Measurements from ENCODE around the gene FAM168A. TPM values are rescaled to one million over a fixed set of nuclear protein-coding genes. Genes with fewer than 3 reads are reported as not detected.

The FAM168A gene
- total RNA-seq, 5 donors from 2014 or later (not counting 1 experiment from before 2014, with no cell fraction given) = 23.6 to 27.0 (median 24.7) TPM

DNA sequence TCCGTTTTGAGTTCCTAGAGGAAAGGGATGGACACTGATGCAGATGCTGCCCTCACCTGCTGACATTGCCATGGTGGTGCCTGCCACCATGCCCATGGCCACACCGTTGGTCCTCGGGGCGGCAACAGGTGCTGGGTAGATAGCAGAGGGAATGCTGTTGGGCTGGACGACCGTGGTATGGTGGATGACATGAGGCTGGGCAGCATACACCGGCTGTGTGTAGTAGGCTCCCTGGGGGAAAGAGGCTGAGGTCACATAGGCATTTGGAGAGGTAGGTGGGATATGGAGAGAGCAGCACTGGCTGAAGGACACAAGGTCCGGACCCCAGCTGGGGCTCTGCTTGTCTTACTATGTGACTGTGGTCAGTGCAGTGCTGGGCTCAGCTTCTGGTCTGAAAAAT lies 188.5 kb downstream of the FAM168A start:
- Histone ChIP-seq H3K27me3 (replicated peaks in 1 of 2; ENCODE audit: control insufficient read depth in 2 of 2, extremely low read depth in 1 of 2, insufficient read depth in 2 of 2, low read length in 1 of 2) (no peaks in the 10 kb centered on the region), H3K9me3 (no peaks in the 10 kb centered on the region), H3K4me1 (ENCODE audit: control insufficient read depth in 1 of 2, extremely low read depth in 1 of 2, insufficient read depth in 2 of 2, low read length in 2 of 2) (no peaks in the 10 kb centered on the region), H3K36me3 (ENCODE audit: control insufficient read depth in 2 of 2, extremely low read depth in 1 of 2, insufficient read depth in 1 of 2, low read length in 1 of 2) (peaks cover 15 to 43% of the 10 kb centered on the region in 2 donors), H3K4me3 (ENCODE audit: control insufficient read depth in 1 of 2, extremely low read depth in 1 of 2, low read length in 1 of 2) (no peak overlapping the region), H3K27ac (ENCODE audit: low read length) (no peak overlapping the region)
- ChIA-PET POLR2A (no interaction called here), CTCF (no interaction called here)
- ATAC-seq (replicated peaks in 1 of 4) = no peak
- no peak for DNase-seq
- H3K27me3 Mint-ChIP-seq = no peaks in the 10 kb centered on the region
- peaks cover 0 to 2% (median 0%) of the 10 kb centered on the region in 3 donors for H3K4me1 Mint-ChIP-seq
- H3K4me3 Mint-ChIP-seq = no peak overlapping the region
- no peaks in the 10 kb centered on the region for H3K9me3 Mint-ChIP-seq
- peaks cover 30% of the 10 kb centered on the region for H3K36me3 Mint-ChIP-seq
- no peak overlapping the region for H3K27ac Mint-ChIP-seq
- 95% methylated on average over 8 of the region's 8 CpGs for WGBS (ENCODE audit: insufficient coverage)

DNA sequence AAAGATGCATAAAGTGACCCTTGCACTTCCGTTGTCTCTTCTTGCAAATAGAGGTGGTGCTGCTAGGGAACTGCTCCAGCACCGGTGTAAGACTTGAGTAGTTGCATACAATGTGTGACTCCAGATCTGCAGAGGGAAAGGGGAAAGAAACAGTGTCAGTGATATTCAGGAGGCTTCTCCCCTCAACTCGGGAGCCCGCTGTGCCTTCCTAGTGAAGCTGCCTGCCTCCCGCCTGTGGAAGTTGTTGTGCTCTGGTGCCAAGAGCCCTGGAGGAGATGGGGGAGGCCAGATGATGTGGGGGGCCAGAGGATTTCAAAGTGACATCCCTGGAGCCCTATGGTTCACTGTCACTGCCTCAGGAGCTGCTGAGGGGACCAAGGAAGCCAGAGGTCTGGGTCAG lies 191.3 kb downstream of the FAM168A start:
- H3K27ac Mint-ChIP-seq = no peak overlapping the region

GRCh38 chr11:73406131-73406530 lies 191.8 kb downstream of the FAM168A start:
- Histone ChIP-seq H3K27me3 (replicated peaks in 1 of 2; ENCODE audit: control insufficient read depth in 2 of 2, extremely low read depth in 1 of 2, insufficient read depth in 2 of 2, low read length in 1 of 2) (no peaks in the 10 kb centered on the region), H3K9me3 (no peaks in the 10 kb centered on the region), H3K4me3 (ENCODE audit: control insufficient read depth in 1 of 2, extremely low read depth in 1 of 2, low read length in 1 of 2) (no peak overlapping the region), H3K36me3 (ENCODE audit: control insufficient read depth in 2 of 2, extremely low read depth in 1 of 2, insufficient read depth in 1 of 2, low read length in 1 of 2) (peaks cover 15 to 44% of the 10 kb centered on the region in 2 donors), H3K4me1 (ENCODE audit: control insufficient read depth in 1 of 2, extremely low read depth in 1 of 2, insufficient read depth in 2 of 2, low read length in 2 of 2) (no peaks in the 10 kb centered on the region), H3K27ac (ENCODE audit: low read length) (no peak overlapping the region)
- ChIA-PET POLR2A (interaction anchor here in 1 of 2 donors (0.6 kb wide), 1 partner anchor 286 kb away, joined by 4 read pairs; no protein-coding TSS in a partner anchor), CTCF (interaction anchor here (0.6 to 0.7 kb wide), 4 partner anchors 27 to 279 kb away, joined by 3 to 9 read pairs (median 3); no protein-coding TSS in a partner anchor)
- WGBS (ENCODE audit: insufficient coverage) = no CpG with 5 or more reads among the region's 1 CpG
- peaks cover 24% of the 10 kb centered on the region for H3K36me3 Mint-ChIP-seq
- H3K4me1 Mint-ChIP-seq = no peaks in the 10 kb centered on the region
- no peaks in the 10 kb centered on the region for H3K9me3 Mint-ChIP-seq
- H3K27me3 Mint-ChIP-seq = no peaks in the 10 kb centered on the region
- DNase-seq (no peak), ATAC-seq (replicated peaks in 1 of 4) (no peak)
- no peak overlapping the region for H3K4me3 Mint-ChIP-seq
- H3K27ac Mint-ChIP-seq = no peak overlapping the region

More for the DNA sequence above, 191.3 kb downstream of the FAM168A start:
- Histone ChIP-seq H3K4me1 (ENCODE audit: control insufficient read depth in 1 of 2, extremely low read depth in 1 of 2, insufficient read depth in 2 of 2, low read length in 2 of 2) (no peaks in the 10 kb centered on the region), H3K36me3 (ENCODE audit: control insufficient read depth in 2 of 2, extremely low read depth in 1 of 2, insufficient read depth in 1 of 2, low read length in 1 of 2) (peaks cover 15 to 44% of the 10 kb centered on the region in 2 donors), H3K27me3 (replicated peaks in 1 of 2; ENCODE audit: control insufficient read depth in 2 of 2, extremely low read depth in 1 of 2, insufficient read depth in 2 of 2, low read length in 1 of 2) (no peaks in the 10 kb centered on the region), H3K9me3 (no peaks in the 10 kb centered on the region), H3K27ac (ENCODE audit: low read length) (no peak overlapping the region), H3K4me3 (ENCODE audit: control insufficient read depth in 1 of 2, extremely low read depth in 1 of 2, low read length in 1 of 2) (no peak overlapping the region)
- Mint-ChIP-seq H3K4me3 (no peak overlapping the region), H3K9me3 (no peaks in the 10 kb centered on the region), H3K36me3 (peaks cover 24% of the 10 kb centered on the region), H3K27me3 (no peaks in the 10 kb centered on the region), H3K4me1 (no peaks in the 10 kb centered on the region)
- no peak for DNase-seq
- POLR2A ChIA-PET = interaction anchor here in 1 of 2 donors (0.6 kb wide), 1 partner anchor 286 kb away, joined by 4 read pairs; no protein-coding TSS in a partner anchor
- 100% methylated on average over 5 of the region's 5 CpGs for WGBS (ENCODE audit: insufficient coverage)
- ATAC-seq (replicated peaks in 1 of 4) = no peak
- CTCF ChIA-PET = interaction anchor here (0.6 to 1.4 kb wide), 4 partner anchors 27 to 279 kb away, joined by 3 to 9 read pairs (median 4); no protein-coding TSS in a partner anchor

- no peaks in the 10 kb centered on the region for H3K4me1 ChIP-seq (ENCODE audit: control insufficient read depth in 1 of 2, extremely low read depth in 1 of 2, insufficient read depth in 2 of 2, low read length in 2 of 2)
- no peak overlapping the region for H3K4me3 Mint-ChIP-seq
- POLR2A ChIA-PET = no interaction called here
These were observed 192.8 kb downstream of the FAM168A start for GRCh38 chr11:73405146-73405510.

GRCh38 chr11:73404506-73405145 lies 193.3 kb downstream of the FAM168A start:
- no peaks in the 10 kb centered on the region for H3K27me3 Mint-ChIP-seq
- peaks cover 15 to 37% of the 10 kb centered on the region in 2 donors for H3K36me3 ChIP-seq (ENCODE audit: control insufficient read depth in 2 of 2, extremely low read depth in 1 of 2, insufficient read depth in 1 of 2, low read length in 1 of 2)
- H3K9me3 ChIP-seq = no peaks in the 10 kb centered on the region
- peaks cover 20% of the 10 kb centered on the region for H3K36me3 Mint-ChIP-seq
- no peak overlapping the region for H3K4me3 Mint-ChIP-seq
- ATAC-seq (replicated peaks in 1 of 4) = no peak
- ChIA-PET CTCF (interaction anchor here in 1 of 2 donors (0.7 kb wide), 1 partner anchor 53 kb away, joined by 3 read pairs; no protein-coding TSS in a partner anchor), POLR2A (no interaction called here)
- H3K4me1 Mint-ChIP-seq = no peaks in the 10 kb centered on the region
- 93% methylated on average over 3 of the region's 5 CpGs for WGBS (ENCODE audit: insufficient coverage)
- no peak for DNase-seq
- no peak overlapping the region for H3K27ac ChIP-seq (ENCODE audit: low read length)
- no peaks in the 10 kb centered on the region for H3K4me1 ChIP-seq (ENCODE audit: control insufficient read depth in 1 of 2, extremely low read depth in 1 of 2, insufficient read depth in 2 of 2, low read length in 2 of 2)
- H3K27me3 ChIP-seq (replicated peaks in 1 of 2; ENCODE audit: control insufficient read depth in 2 of 2, extremely low read depth in 1 of 2, insufficient read depth in 2 of 2, low read length in 1 of 2) = no peaks in the 10 kb centered on the region
- H3K9me3 Mint-ChIP-seq = no peaks in the 10 kb centered on the region
- H3K27ac Mint-ChIP-seq = peak overlapping the region; percentile 12 to 49
- no peak overlapping the region for H3K4me3 ChIP-seq (ENCODE audit: control insufficient read depth in 1 of 2, extremely low read depth in 1 of 2, low read length in 1 of 2)

More at GRCh38 chr11:73405146-73405510, 192.8 kb downstream of the FAM168A start:
- Mint-ChIP-seq H3K36me3 (peaks cover 20% of the 10 kb centered on the region), H3K27ac (peak overlapping the region; percentile 12 to 49), H3K9me3 (no peaks in the 10 kb centered on the region), H3K4me1 (no peaks in the 10 kb centered on the region), H3K27me3 (no peaks in the 10 kb centered on the region)
- H3K27me3 ChIP-seq (replicated peaks in 1 of 2; ENCODE audit: control insufficient read depth in 2 of 2, extremely low read depth in 1 of 2, insufficient read depth in 2 of 2, low read length in 1 of 2) = no peaks in the 10 kb centered on the region
- no peak for DNase-seq
- no peak for ATAC-seq (replicated peaks in 1 of 4)
- WGBS (ENCODE audit: insufficient coverage) = 98% methylated on average over 5 of the region's 8 CpGs
- no peak overlapping the region for H3K27ac ChIP-seq (ENCODE audit: low read length)
- no peak overlapping the region for H3K4me3 ChIP-seq (ENCODE audit: control insufficient read depth in 1 of 2, extremely low read depth in 1 of 2, low read length in 1 of 2)
- peaks cover 15 to 38% of the 10 kb centered on the region in 2 donors for H3K36me3 ChIP-seq (ENCODE audit: control insufficient read depth in 2 of 2, extremely low read depth in 1 of 2, insufficient read depth in 1 of 2, low read length in 1 of 2)
- no peaks in the 10 kb centered on the region for H3K9me3 ChIP-seq
- CTCF ChIA-PET = no interaction called here

GRCh38 chr11:73404048-73404447 lies 193.9 kb downstream of the FAM168A start:
- no peak overlapping the region for H3K27ac ChIP-seq (ENCODE audit: low read length)

More at GRCh38 chr11:73404048-73404447, 193.9 kb downstream of the FAM168A start:
- WGBS (ENCODE audit: insufficient coverage) = no CpG with 5 or more reads among the region's 4 CpGs
- H3K27ac Mint-ChIP-seq = no peak overlapping the region
- ChIA-PET CTCF (interaction anchor here in 1 of 2 donors (0.6 to 0.7 kb wide), 2 partner anchors 53 to 480 kb away, joined by 3 to 5 read pairs; no protein-coding TSS in a partner anchor), POLR2A (no interaction called here)
- Histone ChIP-seq H3K9me3 (no peaks in the 10 kb centered on the region), H3K4me3 (ENCODE audit: control insufficient read depth in 1 of 2, extremely low read depth in 1 of 2, low read length in 1 of 2) (no peak overlapping the region), H3K27me3 (replicated peaks in 1 of 2; ENCODE audit: control insufficient read depth in 2 of 2, extremely low read depth in 1 of 2, insufficient read depth in 2 of 2, low read length in 1 of 2) (no peaks in the 10 kb centered on the region), H3K36me3 (ENCODE audit: control insufficient read depth in 2 of 2, extremely low read depth in 1 of 2, insufficient read depth in 1 of 2, low read length in 1 of 2) (peaks cover 15 to 31% of the 10 kb centered on the region in 2 donors), H3K4me1 (ENCODE audit: control insufficient read depth in 1 of 2, extremely low read depth in 1 of 2, insufficient read depth in 2 of 2, low read length in 2 of 2) (no peaks in the 10 kb centered on the region)
- H3K4me1 Mint-ChIP-seq = peaks cover 0 to 5% (median 0%) of the 10 kb centered on the region in 3 donors
- DNase-seq (no peak), ATAC-seq (replicated peaks in 1 of 4) (no peak)
- H3K4me3 Mint-ChIP-seq = no peak overlapping the region
- peaks cover 15% of the 10 kb centered on the region for H3K36me3 Mint-ChIP-seq
- no peaks in the 10 kb centered on the region for H3K27me3 Mint-ChIP-seq
- H3K9me3 Mint-ChIP-seq = no peaks in the 10 kb centered on the region

Data from T-cell (primary cell).